Cardiac fibroblast (primary cell): ENCODE measurements around the gene STT3A.
A peak's percentile ranks its signal among the peaks of the same experiment; 100 is the strongest.
"Not testable (repeated sequence)": the region's sequence is repeated elsewhere in the genome, so short reads cannot be mapped to it uniquely, and the experiment has no call there.

ENCODE experiments used
- DNase-seq, 2 donors: peaks; one replicate each; pipeline versions ENCODE4 v3.0.0 to v3.0.0-alpha.2; 2010; ENCODE audit warnings: low read depth in 2 of 2
- H3K4me3 ChIP-seq, 2 donors: replicated peaks in 1 of 2; 1 replicate in 1 of 2; 2 replicates in 1 of 2; pipeline ENCODE4 v1.5.1; 2011; ENCODE audit warnings: low read depth in 2 of 2, low read length in 2 of 2, mild to moderate bottlenecking in 2 of 2, moderate library complexity in 1 of 2
- CTCF ChIP-seq: IDR thresholded peaks from one replicate; pipeline ENCODE4 v1.5.1; 2011; ENCODE audit warnings: low read depth, mild to moderate bottlenecking, low read length, inconsistent platforms

STT3A gene

GRCh38 chr11:125569915-125570621, 22.6 kb upstream of the STT3A start:
- no peak for TF ChIP-seq CTCF
- H3K4me3 ChIP-seq = peak overlapping the region; percentile 90 to 91
- DNase-seq = peak in 1 of 2 donors; percentile 23

- no peak for DNase-seq
- no peak for TF ChIP-seq CTCF
- H3K4me3 ChIP-seq = no peak overlapping the region
Observed at GRCh38 chr11:125570952-125571351, 21.7 kb upstream of the STT3A start.

- no peak for DNase-seq
- H3K4me3 ChIP-seq = no peak overlapping the region
- no peak for TF ChIP-seq CTCF
Observed at GRCh38 chr11:125572916-125573315, 19.7 kb upstream of the STT3A start.

- H3K4me3 ChIP-seq, DNase-seq: not testable (repeated sequence)
Observed at GRCh38 chr11:125577181-125577580, 15.5 kb upstream of the STT3A start.

GRCh38 chr11:125578783-125579182, 13.9 kb upstream of the STT3A start:
- no peak for DNase-seq
- H3K4me3 ChIP-seq = no peak overlapping the region
- no peak for TF ChIP-seq CTCF

- no peak for DNase-seq
- TF ChIP-seq CTCF = no peak
- H3K4me3 ChIP-seq = no peak overlapping the region
Observed at GRCh38 chr11:125579811-125580210, 12.8 kb upstream of the STT3A start.

GRCh38 chr11:125583496-125583895, 9.2 kb upstream of the STT3A start:
- H3K4me3 ChIP-seq = no peak overlapping the region
- no peak for TF ChIP-seq CTCF
- DNase-seq = no peak
